Immature natural killer cell (primary cell): Measurements from ENCODE around the gene BCL6. TPM values are rescaled to one million over a fixed set of nuclear protein-coding genes. Genes with fewer than 3 reads are reported as not detected.

ENCODE experiments used
- DNase-seq, 3 donors: peaks; one replicate each; pipeline ENCODE4 v3.0.0; 2022; ENCODE audit warnings: mixed read lengths in 1 of 3
- H3K27ac Mint-ChIP-seq, 6 donors: one replicate each; pipeline ENCODE4 v1.8.0; 2020; ENCODE audit warnings: mixed read lengths in 6 of 6, mild to moderate bottlenecking in 5 of 6, inconsistent platforms in 4 of 6, moderate library complexity in 3 of 6
- H3K27me3 Mint-ChIP-seq, 3 donors: one replicate each; pipeline ENCODE4 v1.8.0; 2020 to 2021; ENCODE audit warnings: low read depth in 3 of 3, mild to moderate bottlenecking in 3 of 3, mixed read lengths in 3 of 3, moderate library complexity in 3 of 3, inconsistent platforms in 1 of 3
- H3K36me3 Mint-ChIP-seq, 3 donors: one replicate each; pipeline ENCODE4 v1.8.0; 2020; ENCODE audit warnings: mixed read lengths in 3 of 3, inconsistent platforms in 2 of 3, mild to moderate bottlenecking in 2 of 3
- H3K4me1 Mint-ChIP-seq, 2 donors: one replicate each; pipeline ENCODE4 v1.8.0; 2020; ENCODE audit warnings: inconsistent platforms in 2 of 2, mild to moderate bottlenecking in 2 of 2, mixed read lengths in 2 of 2, moderate library complexity in 1 of 2
- H3K4me3 Mint-ChIP-seq, 5 donors: one replicate each; pipeline ENCODE4 v1.8.0; 2020; ENCODE audit warnings: mild to moderate bottlenecking in 5 of 5, mixed read lengths in 5 of 5, inconsistent platforms in 3 of 5, moderate library complexity in 3 of 5
- H3K9me3 Mint-ChIP-seq, 6 donors: one replicate each; pipeline ENCODE4 v1.8.0; 2020; ENCODE audit warnings: mild to moderate bottlenecking in 6 of 6, mixed read lengths in 6 of 6, inconsistent platforms in 4 of 6, moderate library complexity in 3 of 6
- polyA plus RNA-seq, 3 donors: library from polyadenylated mRNA; unstranded; fragments of 300-500 nt; fragmentation: Illumina TruSeq; gene quantifications; one replicate each; pipeline ENCODE4 v1.2.3, GENCODE V29; 2021

Gene BCL6
- polyA plus RNA-seq, 3 donors from 2014 or later: 3.2 to 4.7 (median 4.6) TPM

- no peaks in the 10 kb centered on the region for H3K9me3 Mint-ChIP-seq
- no peak for DNase-seq
These were observed 28.2 kb upstream of the BCL6 start for GRCh38 chr3:187773233-187774184.

GRCh38 chr3:187770224-187770623 lies 25.0 kb upstream of the BCL6 start:
- no peak for DNase-seq
- Mint-ChIP-seq H3K4me1 (peaks cover 2 to 5% of the 10 kb centered on the region in 2 donors), H3K9me3 (no peaks in the 10 kb centered on the region), H3K27me3 (no peaks in the 10 kb centered on the region), H3K4me3 (no peak overlapping the region), H3K36me3 (no peaks in the 10 kb centered on the region), H3K27ac (no peak overlapping the region)

More at GRCh38 chr3:187773233-187774184, 28.2 kb upstream of the BCL6 start:
- peaks cover 22 to 31% of the 10 kb centered on the region in 2 donors for H3K4me1 Mint-ChIP-seq
- H3K4me3 Mint-ChIP-seq: peak overlapping the region in 1 of 5 donors; percentile 18
- peak overlapping the region in 1 of 6 donors; percentile 20 for H3K27ac Mint-ChIP-seq
- no peaks in the 10 kb centered on the region for H3K36me3 Mint-ChIP-seq
- H3K27me3 Mint-ChIP-seq: peaks cover 0 to 3% (median 0%) of the 10 kb centered on the region in 3 donors

- Mint-ChIP-seq H3K36me3 (no peaks in the 10 kb centered on the region), H3K9me3 (no peaks in the 10 kb centered on the region), H3K4me3 (no peak overlapping the region)
These were observed 24.5 kb upstream of the BCL6 start for GRCh38 chr3:187769771-187770170.

GRCh38 chr3:187767266-187768012 lies 22.2 kb upstream of the BCL6 start:
- Mint-ChIP-seq H3K27me3 (no peaks in the 10 kb centered on the region), H3K9me3 (no peaks in the 10 kb centered on the region), H3K4me3 (no peak overlapping the region), H3K4me1 (no peaks in the 10 kb centered on the region), H3K36me3 (no peaks in the 10 kb centered on the region), H3K27ac (no peak overlapping the region)
- DNase-seq: no peak

More at GRCh38 chr3:187769771-187770170, 24.5 kb upstream of the BCL6 start:
- no peak for DNase-seq
- Mint-ChIP-seq H3K27ac (no peak overlapping the region), H3K4me1 (peaks cover 0 to 5% of the 10 kb centered on the region in 2 donors), H3K27me3 (no peaks in the 10 kb centered on the region)

GRCh38 chr3:187765342-187765741 lies 20.1 kb upstream of the BCL6 start:
- H3K27ac Mint-ChIP-seq: no peak overlapping the region
- H3K36me3 Mint-ChIP-seq: no peaks in the 10 kb centered on the region
- H3K27me3 Mint-ChIP-seq: peaks cover 0 to 4% (median 0%) of the 10 kb centered on the region in 3 donors
- no peaks in the 10 kb centered on the region for H3K9me3 Mint-ChIP-seq
- H3K4me1 Mint-ChIP-seq: no peaks in the 10 kb centered on the region
- DNase-seq: no peak
- no peak overlapping the region for H3K4me3 Mint-ChIP-seq

GRCh38 chr3:187763850-187764648 lies 18.8 kb upstream of the BCL6 start:
- H3K36me3 Mint-ChIP-seq: peaks cover 0 to 5% (median 0%) of the 10 kb centered on the region in 3 donors
- no peak overlapping the region for H3K4me3 Mint-ChIP-seq

GRCh38 chr3:187762792-187763191 lies 17.5 kb upstream of the BCL6 start:
- Mint-ChIP-seq H3K27me3 (peaks cover 0 to 10% (median 0%) of the 10 kb centered on the region in 3 donors), H3K9me3 (no peaks in the 10 kb centered on the region), H3K4me3 (no peak overlapping the region), H3K27ac (no peak overlapping the region), H3K36me3 (peaks cover 0 to 5% (median 0%) of the 10 kb centered on the region in 3 donors), H3K4me1 (no peaks in the 10 kb centered on the region)
- DNase-seq: no peak

More at GRCh38 chr3:187763850-187764648, 18.8 kb upstream of the BCL6 start:
- Mint-ChIP-seq H3K9me3 (no peaks in the 10 kb centered on the region), H3K4me1 (no peaks in the 10 kb centered on the region), H3K27ac (no peak overlapping the region), H3K27me3 (peaks cover 0 to 10% (median 0%) of the 10 kb centered on the region in 3 donors)
- no peak for DNase-seq

GRCh38 chr3:187759601-187760000 lies 14.3 kb upstream of the BCL6 start:
- Mint-ChIP-seq H3K36me3 (peaks cover 0 to 5% (median 0%) of the 10 kb centered on the region in 3 donors), H3K9me3 (no peaks in the 10 kb centered on the region), H3K27me3 (peaks cover 0 to 10% (median 0%) of the 10 kb centered on the region in 3 donors), H3K4me3 (no peak overlapping the region), H3K27ac (no peak overlapping the region), H3K4me1 (no peaks in the 10 kb centered on the region)
- no peak for DNase-seq

- Mint-ChIP-seq H3K9me3 (no peaks in the 10 kb centered on the region), H3K27ac (no peak overlapping the region), H3K4me1 (no peaks in the 10 kb centered on the region), H3K27me3 (peaks cover 0 to 10% (median 0%) of the 10 kb centered on the region in 3 donors), H3K4me3 (no peak overlapping the region), H3K36me3 (peaks cover 0 to 5% (median 0%) of the 10 kb centered on the region in 3 donors)
- no peak for DNase-seq
These were observed 13.2 kb upstream of the BCL6 start for GRCh38 chr3:187758318-187758955.

GRCh38 chr3:187753516-187753915 lies 8.2 kb upstream of the BCL6 start:
- no peaks in the 10 kb centered on the region for H3K9me3 Mint-ChIP-seq
- no peak overlapping the region for H3K4me3 Mint-ChIP-seq
- no peak for DNase-seq
- H3K27ac Mint-ChIP-seq: no peak overlapping the region
- peaks cover 6 to 13% of the 10 kb centered on the region in 2 donors for H3K4me1 Mint-ChIP-seq
- H3K27me3 Mint-ChIP-seq: peaks cover 0 to 2% (median 0%) of the 10 kb centered on the region in 3 donors
- H3K36me3 Mint-ChIP-seq: no peaks in the 10 kb centered on the region

GRCh38 chr3:187750513-187751123 lies 5.3 kb upstream of the BCL6 start:
- H3K27me3 Mint-ChIP-seq: peaks cover 3 to 10% (median 5%) of the 10 kb centered on the region in 3 donors
- DNase-seq: no peak
- H3K4me3 Mint-ChIP-seq: no peak overlapping the region
- no peaks in the 10 kb centered on the region for H3K36me3 Mint-ChIP-seq
- H3K27ac Mint-ChIP-seq: no peak overlapping the region
- H3K4me1 Mint-ChIP-seq: peaks cover 34 to 42% of the 10 kb centered on the region in 2 donors
- no peaks in the 10 kb centered on the region for H3K9me3 Mint-ChIP-seq

GRCh38 chr3:187750006-187750512 lies 4.8 kb upstream of the BCL6 start:
- Mint-ChIP-seq H3K27ac (peak overlapping the region in 1 of 6 donors; percentile 29), H3K27me3 (peaks cover 8 to 15% (median 10%) of the 10 kb centered on the region in 3 donors), H3K4me1 (peaks cover 37 to 45% of the 10 kb centered on the region in 2 donors), H3K9me3 (no peaks in the 10 kb centered on the region), H3K4me3 (no peak overlapping the region), H3K36me3 (no peaks in the 10 kb centered on the region)
- no peak for DNase-seq
